Measurements from ENCODE around the gene RASSF9. TPM values are rescaled to one million over a fixed set of nuclear protein-coding genes. Genes with fewer than 3 reads are reported as not detected.

Gene RASSF9
- total RNA-seq, 1 experiment from 2014 or later, result 0.87 TPM

- Histone ChIP-seq H3K4me3 (ENCODE audit: insufficient read depth, low read depth, low read length) (no peak overlapping the region), H3K36me3 (replicated peaks; ENCODE audit: control insufficient read depth, insufficient read depth, low read length) (no peaks in the 10 kb centered on the region), H3K27me3 (ENCODE audit: control insufficient read depth, insufficient read depth, low read length) (no peaks in the 10 kb centered on the region)
- no peak for DNase-seq
Observed at GRCh38 chr12:85803923-85804322, 32.3 kb downstream of the RASSF9 start.

- no peak for DNase-seq
- no peaks in the 10 kb centered on the region for H3K36me3 ChIP-seq (replicated peaks; ENCODE audit: control insufficient read depth, insufficient read depth, low read length)
Observed at GRCh38 chr12:85803231-85803630, 33.0 kb downstream of the RASSF9 start.

DNA sequence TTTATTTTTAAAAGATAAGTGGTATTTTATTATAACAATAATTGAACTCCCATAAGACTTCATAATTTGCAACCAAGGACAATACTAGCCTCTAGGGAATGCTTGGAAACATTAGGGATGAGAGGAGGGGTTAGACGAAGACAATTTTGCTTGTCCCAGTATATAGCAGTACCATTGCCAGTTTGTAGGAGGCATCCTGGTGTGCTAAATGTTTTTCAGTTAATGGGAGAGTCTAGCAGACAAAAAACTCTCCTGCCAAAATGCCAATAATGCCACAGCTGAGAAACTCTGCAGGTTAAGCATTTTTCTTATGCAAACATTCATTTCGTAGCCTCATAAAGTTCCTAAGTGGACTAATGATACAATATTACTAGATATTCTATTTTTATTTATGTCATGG is 38.1 kb downstream of the RASSF9 start:
- DNase-seq, result no peak
- H3K27me3 ChIP-seq (ENCODE audit: control insufficient read depth, insufficient read depth, low read length), result no peaks in the 10 kb centered on the region
- H3K4me3 ChIP-seq (ENCODE audit: insufficient read depth, low read depth, low read length), result no peak overlapping the region
- no peaks in the 10 kb centered on the region for H3K36me3 ChIP-seq (replicated peaks; ENCODE audit: control insufficient read depth, insufficient read depth, low read length)

More at GRCh38 chr12:85803231-85803630, 33.0 kb downstream of the RASSF9 start:
- no peak overlapping the region for H3K4me3 ChIP-seq (ENCODE audit: insufficient read depth, low read depth, low read length)
- no peaks in the 10 kb centered on the region for H3K27me3 ChIP-seq (ENCODE audit: control insufficient read depth, insufficient read depth, low read length)

DNA sequence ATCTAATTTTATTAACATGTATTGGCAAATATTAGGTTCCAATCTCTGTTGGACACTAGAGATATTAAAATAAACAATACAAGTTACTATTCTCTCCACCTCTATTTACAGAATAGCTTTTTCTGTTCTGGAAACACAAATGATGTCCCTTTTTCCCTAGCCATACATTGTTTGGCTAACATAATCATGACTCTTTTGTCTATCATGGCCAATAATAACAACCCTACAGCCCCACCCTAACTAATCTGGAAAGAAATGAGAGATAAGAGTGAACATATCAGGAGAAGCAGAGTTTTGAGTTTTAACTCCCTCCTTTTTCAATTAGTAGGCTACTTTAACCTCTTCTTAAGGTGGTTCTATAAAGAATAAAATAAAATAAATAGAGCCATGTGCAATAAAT is 40.2 kb downstream of the RASSF9 start:
- DNase-seq, result no peak
- H3K4me3 ChIP-seq (ENCODE audit: insufficient read depth, low read depth, low read length), result no peak overlapping the region
- H3K36me3 ChIP-seq (replicated peaks; ENCODE audit: control insufficient read depth, insufficient read depth, low read length), result no peaks in the 10 kb centered on the region
- no peaks in the 10 kb centered on the region for H3K27me3 ChIP-seq (ENCODE audit: control insufficient read depth, insufficient read depth, low read length)

- no peaks in the 10 kb centered on the region for H3K27me3 ChIP-seq (ENCODE audit: control insufficient read depth, insufficient read depth, low read length)
Observed at GRCh38 chr12:85794531-85794930, 41.7 kb downstream of the RASSF9 start.

GRCh38 chr12:85784096-85784720 is 52.0 kb downstream of the RASSF9 start:
- no peak overlapping the region for H3K4me3 ChIP-seq (ENCODE audit: insufficient read depth, low read depth, low read length)
- H3K27me3 ChIP-seq (ENCODE audit: control insufficient read depth, insufficient read depth, low read length), result no peaks in the 10 kb centered on the region
- H3K36me3 ChIP-seq (replicated peaks; ENCODE audit: control insufficient read depth, insufficient read depth, low read length), result no peaks in the 10 kb centered on the region
- DNase-seq, result no peak

More at GRCh38 chr12:85794531-85794930, 41.7 kb downstream of the RASSF9 start:
- no peaks in the 10 kb centered on the region for H3K36me3 ChIP-seq (replicated peaks; ENCODE audit: control insufficient read depth, insufficient read depth, low read length)
- no peak overlapping the region for H3K4me3 ChIP-seq (ENCODE audit: insufficient read depth, low read depth, low read length)
- DNase-seq, result no peak

DNA sequence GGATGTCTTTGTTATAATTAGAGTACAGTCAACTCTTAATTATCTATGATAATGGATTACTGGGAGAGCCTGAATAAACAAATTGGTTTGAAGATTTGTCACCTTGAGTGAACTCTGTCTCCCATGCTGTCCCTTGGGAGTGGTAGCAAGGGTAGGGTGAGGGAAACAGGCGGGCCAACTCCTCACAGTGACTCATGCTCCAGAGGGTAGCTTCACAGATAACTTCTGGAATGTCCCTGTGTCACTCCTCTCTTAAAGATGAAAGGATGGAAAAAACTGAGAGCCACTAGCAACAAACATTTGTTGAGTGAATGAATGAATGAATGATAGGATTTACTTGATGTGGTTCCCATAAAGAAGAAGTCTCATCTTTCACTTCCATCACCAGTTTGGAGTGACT is 53.5 kb downstream of the RASSF9 start:
- DNase-seq, result no peak
- Histone ChIP-seq H3K36me3 (replicated peaks; ENCODE audit: control insufficient read depth, insufficient read depth, low read length) (no peaks in the 10 kb centered on the region), H3K4me3 (ENCODE audit: insufficient read depth, low read depth, low read length) (no peak overlapping the region), H3K27me3 (ENCODE audit: control insufficient read depth, insufficient read depth, low read length) (no peaks in the 10 kb centered on the region)

- no peak for DNase-seq
- no peaks in the 10 kb centered on the region for H3K27me3 ChIP-seq (ENCODE audit: control insufficient read depth, insufficient read depth, low read length)
- no peak overlapping the region for H3K4me3 ChIP-seq (ENCODE audit: insufficient read depth, low read depth, low read length)
- no peaks in the 10 kb centered on the region for H3K36me3 ChIP-seq (replicated peaks; ENCODE audit: control insufficient read depth, insufficient read depth, low read length)
Observed at GRCh38 chr12:85781766-85782165, 54.4 kb downstream of the RASSF9 start.

DNA sequence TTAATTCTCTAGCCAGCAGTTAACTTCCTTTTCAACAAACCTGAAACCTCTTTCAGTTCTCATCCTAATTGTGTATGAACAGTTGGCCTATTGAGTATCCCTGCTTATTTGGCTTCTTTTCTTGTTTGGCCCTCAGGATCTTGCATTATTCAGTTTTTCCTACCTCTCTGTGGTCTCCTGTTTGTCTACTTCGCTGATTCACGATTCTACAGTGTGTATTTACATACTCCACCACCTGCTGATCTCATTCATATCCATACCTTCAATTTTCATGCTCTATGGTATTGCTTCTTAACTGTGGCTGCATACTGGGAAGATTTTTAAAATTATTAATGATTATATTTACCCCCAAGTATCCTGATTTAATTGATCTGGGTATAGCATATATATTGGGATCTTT is 56.4 kb downstream of the RASSF9 start:
- DNase-seq, result no peak
- Histone ChIP-seq H3K27me3 (ENCODE audit: control insufficient read depth, insufficient read depth, low read length) (no peaks in the 10 kb centered on the region), H3K36me3 (replicated peaks; ENCODE audit: control insufficient read depth, insufficient read depth, low read length) (no peaks in the 10 kb centered on the region), H3K4me3 (ENCODE audit: insufficient read depth, low read depth, low read length) (no peak overlapping the region)

DNA sequence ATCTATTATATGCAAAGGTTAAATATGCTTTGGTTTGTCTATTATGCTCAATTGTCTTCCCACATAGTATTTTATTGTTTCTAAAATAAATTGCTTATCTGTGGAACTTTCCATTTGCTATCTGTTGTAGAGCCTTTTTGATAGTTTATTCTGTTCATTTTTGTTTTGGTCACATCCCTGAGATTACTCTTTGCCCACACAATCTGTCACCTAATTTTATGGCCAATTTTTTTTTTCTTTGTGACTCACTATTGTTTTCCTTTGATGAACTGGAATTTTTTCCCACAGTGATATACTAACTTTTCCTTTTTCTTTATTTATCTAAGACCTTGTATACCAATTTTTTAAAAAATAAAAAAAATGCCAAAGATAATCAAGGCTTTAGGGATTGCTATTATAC is 61.1 kb downstream of the RASSF9 start:
- H3K4me3 ChIP-seq (ENCODE audit: insufficient read depth, low read depth, low read length), result no peak overlapping the region
- no peaks in the 10 kb centered on the region for H3K36me3 ChIP-seq (replicated peaks; ENCODE audit: control insufficient read depth, insufficient read depth, low read length)
- H3K27me3 ChIP-seq (ENCODE audit: control insufficient read depth, insufficient read depth, low read length), result no peaks in the 10 kb centered on the region
- DNase-seq, result no peak

- DNase-seq, result no peak
- H3K4me3 ChIP-seq (ENCODE audit: insufficient read depth, low read depth, low read length), result no peak overlapping the region
- no peaks in the 10 kb centered on the region for H3K36me3 ChIP-seq (replicated peaks; ENCODE audit: control insufficient read depth, insufficient read depth, low read length)
- H3K27me3 ChIP-seq (ENCODE audit: control insufficient read depth, insufficient read depth, low read length), result no peaks in the 10 kb centered on the region
Observed at GRCh38 chr12:85765453-85765869, 70.7 kb downstream of the RASSF9 start.

- Histone ChIP-seq H3K27me3 (ENCODE audit: control insufficient read depth, insufficient read depth, low read length) (no peaks in the 10 kb centered on the region), H3K36me3 (replicated peaks; ENCODE audit: control insufficient read depth, insufficient read depth, low read length) (no peaks in the 10 kb centered on the region), H3K4me3 (ENCODE audit: insufficient read depth, low read depth, low read length) (no peak overlapping the region)
- no peak for DNase-seq
Observed at GRCh38 chr12:85759623-85760022, 76.6 kb downstream of the RASSF9 start.

DNA sequence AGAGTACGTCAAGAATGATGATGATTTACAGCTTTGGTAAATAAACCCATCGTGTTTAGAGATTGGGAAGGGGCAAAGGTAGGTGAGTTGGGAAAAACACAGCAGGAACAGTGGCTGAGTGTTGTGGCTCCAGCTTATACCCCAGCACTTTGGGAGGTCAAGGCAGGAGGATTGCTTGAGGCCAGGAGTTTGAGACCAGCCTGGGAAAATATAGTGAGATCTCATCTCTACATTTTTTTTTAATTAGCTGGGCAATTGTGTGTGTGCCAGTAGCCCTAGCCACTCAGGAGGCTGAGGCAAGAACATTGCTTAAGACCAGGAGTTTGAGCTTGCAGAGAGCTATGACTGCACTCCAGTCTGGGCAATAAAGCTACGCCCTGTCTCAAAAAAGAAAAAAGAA is 77.1 kb downstream of the RASSF9 start:
- no peak for DNase-seq
- no peaks in the 10 kb centered on the region for H3K36me3 ChIP-seq (replicated peaks; ENCODE audit: control insufficient read depth, insufficient read depth, low read length)
- H3K27me3 ChIP-seq (ENCODE audit: control insufficient read depth, insufficient read depth, low read length), result no peaks in the 10 kb centered on the region
- no peak overlapping the region for H3K4me3 ChIP-seq (ENCODE audit: insufficient read depth, low read depth, low read length)

DNA sequence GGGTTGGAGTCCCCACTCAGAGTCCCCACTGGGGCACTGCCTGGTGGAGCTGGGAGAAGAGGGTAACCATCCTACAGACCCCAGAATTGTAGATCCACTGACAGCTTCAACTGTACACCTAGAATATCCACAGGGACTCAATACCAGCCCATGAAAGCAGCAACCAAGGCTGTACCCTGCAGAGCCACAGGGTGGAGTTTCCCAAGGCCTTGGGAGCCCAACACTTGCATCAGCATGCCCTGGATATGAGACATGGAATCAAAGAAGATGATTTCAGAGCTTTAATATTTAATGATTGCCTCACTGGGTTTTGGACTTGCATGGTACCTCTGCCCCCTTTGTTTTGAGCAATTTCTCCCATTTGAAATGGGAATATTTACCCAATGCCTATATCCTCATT is 80.4 kb downstream of the RASSF9 start:
- DNase-seq, result no peak
- no peak overlapping the region for H3K4me3 ChIP-seq (ENCODE audit: insufficient read depth, low read depth, low read length)
- no peaks in the 10 kb centered on the region for H3K27me3 ChIP-seq (ENCODE audit: control insufficient read depth, insufficient read depth, low read length)
- no peaks in the 10 kb centered on the region for H3K36me3 ChIP-seq (replicated peaks; ENCODE audit: control insufficient read depth, insufficient read depth, low read length)
